Posterior cingulate gyrus (tissue), 11 donors: ENCODE data around the gene MSN.

ENCODE experiments used
- DNase-seq, 10 donors: peaks; one replicate each; pipeline versions ENCODE4 v3.0.0 to v3.0.0-alpha.2; 2020 to 2021; ENCODE audit warnings: mixed read lengths in 3 of 10
- intact Hi-C: fragments of 100-400 bp; cut with DNase I; formaldehyde crosslinking; loops from one replicate; pipeline ENCODE4 v1.15.1; 2023

The MSN gene

DNA sequence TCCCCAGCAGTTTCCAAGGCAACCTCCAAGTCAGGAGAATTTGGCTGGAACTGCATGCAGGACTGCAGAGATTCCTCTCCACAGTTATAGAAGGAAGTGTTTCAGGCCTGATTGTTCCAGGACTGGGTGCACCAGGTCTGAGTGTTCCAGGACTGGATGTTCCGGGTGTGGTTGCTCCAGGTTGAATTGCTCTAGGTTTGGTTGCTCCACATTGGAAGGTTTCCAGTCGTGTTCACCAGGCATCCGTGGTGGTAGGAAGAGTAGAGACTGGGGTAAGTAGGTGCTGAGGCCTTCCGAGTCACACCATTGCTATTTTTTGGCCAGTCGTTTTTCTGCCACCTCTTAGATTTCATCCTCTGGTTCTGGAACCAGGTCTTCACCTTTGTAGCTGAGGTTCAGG is 105.4 kb downstream of the MSN start:
- intact Hi-C loops = no loop called here

DNA sequence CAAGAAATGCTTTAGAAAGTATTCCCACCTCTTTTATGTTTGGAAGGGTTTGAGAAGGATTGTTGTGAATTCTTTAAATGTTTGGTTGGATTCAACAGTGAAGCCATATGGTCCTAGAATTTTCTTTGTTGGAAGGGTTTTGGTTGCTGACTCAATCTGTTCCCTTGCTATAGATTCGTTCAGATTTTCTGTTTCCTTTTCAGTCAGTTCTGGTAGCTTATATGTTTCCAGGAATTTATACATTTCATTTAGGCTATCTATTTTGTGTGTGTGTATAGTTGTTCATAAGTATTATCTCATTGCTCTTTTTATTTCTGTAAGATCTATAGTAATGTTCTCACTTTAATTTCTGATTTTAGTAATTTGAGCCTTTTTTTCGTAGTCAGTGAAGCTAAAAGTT is 114.4 kb downstream of the MSN start:
- DNase-seq = no peak
- intact Hi-C loops = no loop called here

More for the DNA sequence above, 105.4 kb downstream of the MSN start:
- no peak for DNase-seq

DNA sequence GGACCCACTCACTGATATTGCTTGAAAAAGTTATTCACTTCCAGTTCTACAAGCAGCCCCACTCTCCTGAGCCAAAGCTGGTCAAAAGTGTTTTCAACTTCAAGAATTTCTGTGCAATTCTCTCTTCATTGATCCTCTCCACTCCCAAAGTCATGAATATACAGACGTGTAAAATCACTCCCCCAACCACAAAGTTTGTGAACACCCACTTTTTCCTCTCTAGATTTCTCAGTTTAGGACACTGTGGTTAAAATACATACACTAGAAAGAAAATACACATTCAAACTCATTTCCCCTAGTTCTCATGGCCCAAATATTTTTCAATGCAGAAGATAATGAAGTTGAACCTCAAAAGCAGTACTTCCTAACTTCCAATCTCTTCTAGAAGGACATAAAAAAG is 116.3 kb downstream of the MSN start:
- DNase-seq = no peak
- intact Hi-C loops = no loop called here
